GM21515 (cell line): ENCODE results near the gene MPPE1.
A peak's percentile ranks its signal among the peaks of the same experiment; 100 is the strongest.

Experiments
- ATAC-seq: cut with Tn5 transposase; IDR thresholded peaks from one replicate; pipeline ENCODE4 v1.9.1; 2021; ENCODE audit not compliant: unreplicated experiment

MPPE1 gene

DNA sequence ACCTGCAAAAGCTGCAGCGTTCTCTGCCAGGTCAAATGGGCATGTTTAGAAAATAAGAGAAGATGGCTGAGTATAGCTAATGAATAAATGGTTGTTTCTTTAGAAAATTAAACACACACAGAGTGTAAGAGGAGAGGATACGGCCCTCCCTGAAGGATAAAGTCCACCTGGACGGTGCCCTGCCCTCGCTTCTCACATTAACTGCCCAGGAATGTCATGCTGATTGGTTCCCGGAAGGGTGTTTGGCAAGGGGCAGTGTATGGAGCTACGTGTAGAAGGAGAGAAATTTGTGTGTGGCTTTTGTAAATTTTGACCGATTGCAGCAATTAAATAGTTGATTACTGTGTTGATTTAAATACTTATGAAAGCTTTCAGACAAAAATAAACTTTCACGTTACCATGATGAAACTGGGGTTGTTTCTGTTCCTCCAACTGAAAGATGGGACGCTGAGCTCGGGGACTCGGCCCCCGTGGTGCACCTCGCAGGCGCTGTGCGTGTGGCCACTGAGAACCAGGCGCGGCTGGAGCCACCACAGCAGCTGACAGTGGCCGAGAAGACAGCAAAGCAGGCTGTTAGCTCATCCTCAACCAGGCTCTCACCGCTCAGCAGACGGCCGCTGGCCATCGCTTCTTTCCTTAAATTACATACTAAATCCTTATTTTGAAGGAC, 22.7 kb downstream of the MPPE1 start:
- no peak for ATAC-seq

DNA sequence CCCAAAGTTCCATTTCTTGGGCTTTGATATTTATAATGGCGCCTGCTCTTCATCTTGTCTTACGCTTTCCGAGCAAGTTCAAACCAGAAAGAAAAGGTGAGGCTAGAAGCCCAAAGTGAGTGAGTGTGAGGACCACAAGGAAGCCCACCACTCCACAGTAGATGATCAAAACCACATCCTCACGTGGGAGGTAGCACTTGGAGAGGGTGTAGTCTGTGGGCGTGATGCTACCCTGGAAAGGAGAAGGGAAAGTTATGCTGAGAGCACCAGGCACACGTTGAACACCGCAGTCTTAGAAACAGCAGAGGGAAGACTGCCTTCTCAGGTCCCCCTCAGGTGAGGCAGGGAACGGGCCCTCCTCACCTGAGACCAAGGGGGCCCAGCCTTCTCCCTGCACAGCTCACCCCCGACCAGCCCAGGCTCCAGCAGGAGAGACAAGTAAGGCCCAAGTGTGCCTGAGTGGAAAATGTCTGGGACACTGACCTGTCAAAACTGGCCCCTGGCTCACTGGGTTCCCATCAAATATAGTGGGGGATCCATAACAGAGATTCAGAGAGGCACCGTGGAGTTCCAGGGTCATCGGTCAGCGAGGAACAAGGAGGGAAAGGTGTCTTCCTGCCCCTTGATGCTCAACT, 23.6 kb downstream of the MPPE1 start:
- no peak for ATAC-seq

DNA sequence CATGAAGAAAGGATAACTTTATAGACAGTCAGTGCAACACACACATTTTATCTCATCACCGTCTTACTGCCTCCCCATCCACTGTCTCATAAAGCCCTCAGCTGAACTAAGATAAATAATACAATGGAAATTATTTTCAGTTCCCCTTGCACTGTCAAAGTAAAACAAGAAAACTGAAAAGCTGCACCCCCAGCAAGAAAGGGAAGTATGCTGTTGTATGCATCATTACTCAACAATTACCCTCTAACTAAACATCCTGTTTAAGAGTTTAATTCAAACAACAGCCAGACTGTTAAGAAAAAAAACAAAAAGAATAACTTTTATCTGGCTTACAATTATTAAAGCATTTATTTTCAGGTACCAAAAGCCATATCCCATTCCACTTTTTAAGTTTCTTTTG, 25.0 kb downstream of the MPPE1 start:
- peak; percentile 81 for ATAC-seq

DNA sequence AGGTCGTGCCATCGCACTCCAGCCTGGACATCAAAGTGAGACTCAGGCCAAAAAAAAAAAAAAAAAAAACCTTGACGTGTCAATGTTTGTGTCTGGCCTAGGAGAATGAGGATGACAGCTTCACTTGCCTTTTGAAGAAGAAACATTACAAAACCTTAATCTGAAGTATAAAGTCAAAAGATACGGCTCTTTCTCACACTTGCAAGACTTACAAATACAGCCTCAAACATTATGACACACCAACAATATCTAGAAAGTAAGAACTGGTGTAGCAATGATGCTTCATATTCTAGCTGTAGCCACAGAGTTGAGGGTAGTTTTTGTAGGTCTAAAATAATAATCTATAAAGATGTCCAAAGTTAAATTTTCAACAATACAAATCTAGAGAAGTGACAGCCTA, 25.5 kb downstream of the MPPE1 start:
- no peak for ATAC-seq

DNA sequence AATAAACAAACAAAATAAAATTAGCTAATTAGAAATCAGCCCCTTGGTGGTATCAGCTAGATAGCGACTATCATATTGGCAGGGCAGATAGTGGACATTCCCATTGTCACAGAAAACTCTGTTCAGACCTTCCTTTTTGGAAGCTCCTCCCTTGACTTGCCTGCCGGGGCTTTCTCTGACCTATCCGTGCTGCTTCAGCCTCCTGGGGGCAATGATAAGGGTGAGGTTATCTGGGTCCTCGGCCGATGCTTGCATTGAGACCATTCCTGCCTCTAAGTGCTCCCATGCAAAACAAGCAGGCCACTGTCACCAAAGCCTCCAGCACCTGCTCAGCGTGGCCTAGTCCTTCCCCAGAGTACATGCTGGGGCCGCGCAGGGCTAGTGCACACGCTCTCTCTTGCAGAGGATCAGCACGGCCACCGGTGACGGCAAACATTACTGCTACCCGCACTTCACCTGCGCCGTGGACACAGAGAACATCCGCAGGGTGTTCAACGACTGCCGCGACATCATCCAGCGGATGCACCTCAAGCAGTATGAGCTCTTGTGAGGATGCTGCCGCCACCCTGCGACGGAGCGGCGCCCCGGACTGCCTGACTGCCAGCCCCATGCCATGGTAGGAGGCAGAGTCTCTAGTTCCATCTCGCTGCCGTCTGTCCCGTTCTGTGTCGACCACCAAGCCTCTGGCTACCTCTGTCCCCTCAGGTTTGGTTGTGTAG, 27.4 kb downstream of the MPPE1 start:
- no peak for ATAC-seq

DNA sequence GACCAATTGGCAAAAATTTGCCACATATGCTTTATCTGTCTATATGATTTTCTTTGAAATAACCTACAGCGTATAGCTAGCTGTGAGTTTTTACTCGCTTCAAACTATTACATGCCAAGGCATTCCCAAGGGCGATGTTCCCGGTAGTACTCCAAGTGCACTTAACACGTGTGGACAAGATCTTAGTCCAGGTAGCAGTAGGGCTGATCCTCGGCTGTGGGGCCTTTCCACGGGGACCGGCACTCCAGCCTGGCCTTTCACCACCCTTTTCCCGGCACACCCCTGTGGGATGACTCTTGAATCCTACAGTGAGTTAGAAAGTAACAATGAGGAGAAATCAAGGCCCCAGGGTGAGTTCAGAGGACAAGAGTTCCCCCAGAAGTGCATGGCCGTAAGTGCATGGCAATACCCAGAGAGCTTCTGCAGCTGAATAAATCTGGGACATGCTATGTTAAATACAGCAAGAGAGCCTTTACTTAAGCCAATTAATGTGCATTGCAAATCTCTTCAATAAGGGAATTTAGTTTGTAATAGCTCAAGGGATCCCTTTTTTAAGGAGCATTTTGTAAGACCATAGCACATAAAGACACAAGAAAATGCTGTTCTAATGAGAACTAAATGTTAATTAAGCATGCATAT, 30.5 kb downstream of the MPPE1 start:
- ATAC-seq, result no peak

DNA sequence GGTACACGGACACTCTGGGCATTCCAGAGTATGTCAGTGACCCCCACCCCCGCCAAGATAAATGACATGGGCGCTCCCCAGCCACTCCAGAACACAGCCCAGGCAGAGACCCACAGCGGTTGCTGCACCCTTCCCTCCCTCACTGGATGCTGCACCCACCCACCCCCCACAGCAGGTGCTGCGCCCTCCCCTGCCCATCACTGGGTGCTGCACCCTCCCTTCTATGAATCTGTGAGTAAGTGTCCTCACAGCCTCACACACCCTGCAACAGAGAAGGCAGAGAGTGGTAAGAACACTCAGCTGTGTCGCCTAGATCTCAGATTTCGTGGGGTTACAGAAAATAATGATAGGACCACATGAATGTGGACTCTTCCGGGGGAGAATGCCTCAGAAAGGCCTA, 33.4 kb downstream of the MPPE1 start:
- no peak for ATAC-seq

DNA sequence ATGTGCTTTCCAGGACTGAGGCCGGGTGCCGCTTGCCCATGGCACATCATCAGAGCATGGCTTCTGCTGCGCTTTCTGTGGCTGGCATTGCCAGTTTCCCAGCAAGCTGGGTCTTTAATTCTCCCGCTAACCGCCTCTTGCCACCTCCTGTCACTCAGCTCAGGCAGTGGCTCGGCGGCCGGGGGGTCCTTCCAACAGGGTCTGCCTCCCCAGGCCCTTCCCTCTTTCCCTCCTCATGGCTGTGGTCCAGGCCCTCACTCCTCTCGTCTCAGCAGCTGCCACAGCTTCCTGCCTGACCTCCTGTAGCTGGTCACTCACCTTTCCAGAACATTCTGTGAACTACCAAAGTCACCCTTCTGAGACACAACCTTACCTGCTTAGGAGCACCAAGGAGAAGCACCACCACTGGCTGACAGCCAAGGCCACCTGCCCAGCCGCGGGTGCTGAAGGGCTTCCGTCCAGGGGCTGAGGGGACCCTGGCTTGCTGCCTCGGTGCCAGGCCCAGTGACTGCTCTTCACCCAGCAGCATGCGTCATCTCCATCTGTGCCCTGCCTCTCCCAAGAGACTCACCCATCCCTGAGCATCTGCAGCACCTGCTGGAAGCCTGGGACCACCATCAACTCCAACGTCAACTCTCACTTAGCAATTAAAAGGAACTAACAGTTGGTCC, 34.3 kb downstream of the MPPE1 start:
- ATAC-seq, result no peak

DNA sequence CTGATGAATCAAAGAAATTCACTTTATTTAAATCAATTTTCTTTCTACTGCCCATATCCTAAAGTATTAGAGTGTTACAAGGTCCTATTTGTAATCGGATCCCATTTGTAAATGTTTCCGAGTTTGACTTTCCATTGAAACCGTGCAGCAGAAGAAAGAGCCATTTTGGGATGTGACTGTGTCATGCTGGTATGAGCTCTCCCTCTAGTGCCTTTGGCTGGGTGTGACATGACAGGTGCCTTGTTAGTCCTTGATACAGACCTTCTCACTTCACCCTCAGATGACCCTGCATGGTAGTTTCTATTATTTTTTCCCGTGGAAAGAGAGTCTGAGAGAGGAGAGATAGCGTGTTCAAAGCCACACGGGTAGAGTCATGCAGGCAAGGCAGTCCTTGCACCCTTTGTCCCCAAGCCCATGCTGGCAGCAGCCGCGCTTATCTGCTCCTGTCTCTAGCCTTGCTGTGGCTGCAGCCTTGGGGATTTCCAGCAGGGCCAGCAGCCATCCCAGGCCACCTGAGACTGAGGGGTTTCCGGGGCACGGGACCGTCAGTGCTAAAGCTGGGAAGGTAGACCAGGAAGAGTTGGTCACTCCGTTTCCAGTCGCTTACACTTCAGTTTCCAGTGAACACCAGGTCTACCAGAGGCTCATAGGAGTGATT, 35.5 kb downstream of the MPPE1 start:
- no peak for ATAC-seq

DNA sequence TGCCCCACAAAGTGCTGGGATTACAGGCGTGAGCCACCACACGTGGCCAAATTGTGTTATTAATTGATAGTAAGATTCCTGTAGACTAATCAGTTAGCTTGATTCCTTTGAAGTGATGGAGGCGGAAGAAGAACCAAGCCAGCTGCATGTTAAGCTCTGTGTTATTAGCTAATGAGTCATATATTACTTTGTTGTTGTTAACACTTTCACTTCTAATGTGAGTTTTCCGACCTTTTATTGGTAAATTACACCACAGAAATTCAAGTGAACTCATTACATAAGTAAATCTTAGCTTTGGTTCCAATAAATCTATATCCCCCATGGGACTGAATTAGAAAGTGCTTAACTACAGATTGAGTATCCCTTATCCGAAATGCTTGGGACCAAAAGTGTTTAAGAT, 36.6 kb downstream of the MPPE1 start:
- no peak for ATAC-seq

DNA sequence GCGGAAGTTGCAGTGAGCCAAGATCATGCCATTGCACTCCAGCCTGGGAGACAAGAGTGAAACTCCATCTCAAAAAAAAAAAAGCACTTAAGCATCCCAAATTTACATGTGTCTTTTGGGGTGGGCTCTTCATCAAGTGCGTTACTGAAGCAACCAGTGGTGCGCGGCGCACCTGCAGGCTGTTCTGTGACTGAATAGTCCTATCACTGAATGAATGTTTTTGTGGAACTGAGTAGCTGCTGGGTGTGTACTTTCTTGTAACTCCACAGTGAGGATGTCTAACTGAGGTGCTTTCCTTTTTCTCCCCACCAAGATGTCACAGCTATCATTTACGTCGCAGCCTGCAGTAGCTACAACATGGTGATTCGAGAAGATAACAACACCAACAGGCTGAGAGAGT, 39.9 kb downstream of the MPPE1 start:
- no peak for ATAC-seq

DNA sequence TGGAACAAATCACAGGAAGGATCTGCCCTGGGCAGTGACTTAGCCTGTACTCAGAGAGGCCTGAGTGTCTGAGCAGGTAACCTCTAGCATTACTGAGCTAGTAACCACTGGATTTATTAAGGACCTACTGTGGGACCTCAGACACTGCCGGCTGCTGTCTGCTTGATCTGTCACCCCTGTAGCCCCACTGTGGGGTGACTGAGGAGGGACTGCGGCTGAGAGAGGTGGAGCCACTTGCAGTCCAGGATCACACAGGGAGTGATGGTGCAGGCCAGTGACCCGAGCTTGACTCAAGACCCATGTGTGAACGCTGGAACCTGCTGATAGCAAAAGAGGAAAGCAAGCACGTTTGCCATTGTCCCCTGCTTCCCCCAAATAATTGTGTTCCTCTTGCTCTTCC, 41.4 kb downstream of the MPPE1 start:
- ATAC-seq, result no peak

DNA sequence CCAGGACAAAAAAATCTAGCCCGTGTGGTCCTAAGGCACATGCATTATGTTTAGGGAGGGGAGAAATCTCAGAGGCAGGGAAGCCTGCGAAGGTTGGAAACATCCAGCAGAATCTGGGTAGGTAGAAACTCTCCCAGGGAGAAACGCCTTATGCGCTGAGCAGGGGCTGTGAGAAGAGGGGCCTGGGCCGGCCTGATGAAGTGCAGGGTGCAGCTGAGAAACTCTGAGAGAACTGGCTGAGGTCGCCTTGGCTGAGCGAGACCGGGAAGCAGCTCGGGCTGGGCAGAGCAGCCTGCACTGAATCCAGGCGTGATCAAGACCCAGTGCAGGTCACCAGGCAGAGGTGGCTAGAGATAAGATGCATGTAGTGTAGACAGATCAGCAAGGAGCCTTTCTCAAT, 41.8 kb downstream of the MPPE1 start:
- ATAC-seq, result no peak

DNA sequence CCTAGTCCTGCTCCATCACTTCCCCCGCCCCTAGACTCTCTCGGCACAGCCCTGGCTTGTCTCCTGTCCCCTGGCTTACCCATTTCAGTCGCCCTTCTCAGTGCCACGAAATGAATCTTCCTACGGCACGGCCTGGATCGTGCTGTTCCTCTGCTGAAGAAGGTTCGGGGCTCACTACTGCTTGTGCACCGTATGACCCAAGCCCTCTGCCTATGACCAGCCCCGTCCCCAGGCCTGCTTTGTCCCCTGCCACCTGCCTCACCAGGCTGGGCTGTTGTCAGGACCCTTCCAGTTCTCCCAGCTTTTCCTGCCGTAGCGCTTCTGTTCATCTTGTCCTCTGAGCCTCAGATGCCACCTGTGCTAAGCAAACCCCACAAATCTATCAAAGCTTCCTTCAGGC, 43.0 kb downstream of the MPPE1 start:
- ATAC-seq, result no peak

DNA sequence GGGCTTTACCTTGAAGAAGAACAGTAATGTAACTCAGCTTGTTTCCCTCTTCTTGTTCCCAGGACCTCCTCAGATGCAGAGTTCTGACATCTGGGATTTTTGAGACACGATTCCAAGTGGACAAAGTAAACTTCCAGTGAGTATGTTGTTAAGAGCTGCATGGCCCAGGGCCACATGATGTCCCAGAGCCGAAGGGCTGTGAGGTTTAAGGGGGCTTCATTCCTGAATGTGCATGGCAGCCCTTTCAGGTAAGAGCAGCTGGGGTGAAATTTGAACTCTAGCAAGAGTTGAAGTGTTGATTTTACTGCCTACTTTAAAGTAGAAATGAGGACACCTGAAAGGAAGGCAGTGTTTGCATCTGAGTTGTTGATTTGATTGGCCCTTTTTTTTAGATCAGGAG, 43.6 kb downstream of the MPPE1 start:
- no peak for ATAC-seq

DNA sequence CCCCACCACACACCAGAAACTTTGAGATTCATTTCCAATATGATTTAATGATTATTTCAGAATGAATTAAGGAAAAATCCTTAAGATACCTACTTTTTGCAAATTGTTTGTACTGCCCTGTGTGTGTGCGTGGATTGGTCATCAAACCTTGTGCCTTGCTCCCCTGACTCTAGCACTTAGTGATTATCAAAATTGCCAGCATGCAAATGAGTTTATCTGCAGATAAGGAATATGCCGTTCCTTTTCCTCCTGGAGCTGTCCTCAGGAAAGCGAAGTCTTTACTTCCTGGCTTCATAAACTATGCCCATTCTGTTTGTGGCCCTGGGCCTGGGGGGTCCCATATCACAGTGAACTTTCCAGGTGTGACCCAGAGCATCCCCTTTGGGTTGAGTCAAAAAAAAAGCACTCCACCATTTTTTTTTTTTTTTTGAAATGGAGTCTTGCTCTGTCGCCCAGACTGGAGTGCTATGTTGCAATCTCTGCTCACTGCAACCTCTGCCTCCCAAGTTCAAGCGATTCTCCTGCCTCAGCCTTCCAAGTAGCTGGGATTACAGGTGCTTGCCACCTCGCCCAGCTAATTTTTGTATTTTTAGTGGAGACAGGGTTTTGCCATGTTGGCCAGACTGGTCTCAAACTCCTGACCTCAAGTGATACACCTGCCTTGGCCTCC, 45.5 kb downstream of the MPPE1 start:
- ATAC-seq, result no peak

DNA sequence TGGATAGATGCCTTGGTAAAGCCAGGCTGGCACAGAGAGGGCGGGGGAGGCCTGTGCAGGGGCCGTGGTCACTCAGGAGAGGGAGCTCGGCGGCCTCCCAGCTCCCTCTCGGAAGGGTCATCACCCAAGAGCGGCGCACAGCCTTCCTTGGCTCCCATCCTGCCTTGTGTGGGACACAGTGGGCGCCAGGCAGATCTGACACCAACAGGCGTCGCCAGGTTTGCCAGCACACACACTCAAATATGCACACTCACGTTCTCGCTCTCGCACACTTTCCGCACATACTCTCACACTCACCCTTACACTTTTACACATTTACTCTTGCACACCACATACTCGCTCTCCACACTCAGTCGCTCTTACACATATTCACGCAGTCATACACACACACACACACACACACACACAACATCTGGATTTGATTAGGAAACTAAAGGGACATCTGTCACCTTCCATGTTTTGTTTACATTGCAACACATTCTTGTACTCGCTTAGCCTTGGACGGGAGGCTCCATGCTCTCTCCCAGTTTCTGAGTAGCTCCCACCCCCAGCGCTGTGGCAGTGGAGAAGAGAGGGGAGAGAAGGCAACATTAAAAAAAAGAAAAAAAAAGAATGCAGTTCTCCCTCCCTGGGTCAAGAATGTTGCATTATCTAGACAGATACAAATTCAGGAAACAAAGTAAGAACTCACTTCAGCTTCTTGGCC, 46.4 kb downstream of the MPPE1 start:
- ATAC-seq, result no peak

DNA sequence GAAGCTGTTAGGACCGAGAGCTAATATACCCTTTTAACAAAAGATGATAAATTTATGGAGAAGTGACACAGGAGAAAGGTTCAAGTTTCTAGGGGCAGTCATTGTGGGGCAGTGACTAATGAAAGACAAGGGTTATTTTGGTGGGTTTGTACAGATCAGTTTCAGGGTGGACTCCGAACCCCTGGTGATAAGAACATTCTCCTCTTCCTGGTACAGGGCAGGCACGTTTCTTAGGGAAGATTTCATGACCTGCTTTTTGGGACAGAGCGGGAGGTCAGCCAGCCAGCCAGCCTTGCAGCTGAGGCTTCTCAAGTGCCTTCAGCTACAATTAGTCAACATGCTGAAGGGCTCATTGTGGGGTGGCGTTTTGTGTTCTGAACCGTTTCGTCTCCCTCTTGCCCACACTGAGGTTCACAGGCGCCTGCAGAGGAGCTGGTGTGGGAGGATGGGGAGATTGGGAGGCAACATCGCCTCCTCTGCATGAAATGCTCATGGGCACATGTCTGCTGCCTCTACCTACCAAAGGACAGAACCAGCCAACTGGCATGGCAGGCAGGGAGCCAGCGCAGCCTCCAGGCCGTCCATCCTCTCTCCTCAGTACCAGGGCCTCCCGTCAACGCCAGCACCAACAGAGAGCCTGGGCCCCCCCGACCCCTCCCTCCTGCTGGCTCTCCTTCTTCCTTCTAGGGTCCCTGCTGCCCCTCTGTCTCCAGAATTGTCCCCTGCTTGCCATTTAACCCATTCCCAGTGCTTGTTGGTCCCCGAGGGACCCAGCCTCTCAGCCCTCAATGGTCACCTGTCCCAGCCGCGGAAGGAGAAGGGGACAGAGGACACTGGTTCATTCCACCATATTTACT, 47.3 kb downstream of the MPPE1 start:
- ATAC-seq, result no peak

DNA sequence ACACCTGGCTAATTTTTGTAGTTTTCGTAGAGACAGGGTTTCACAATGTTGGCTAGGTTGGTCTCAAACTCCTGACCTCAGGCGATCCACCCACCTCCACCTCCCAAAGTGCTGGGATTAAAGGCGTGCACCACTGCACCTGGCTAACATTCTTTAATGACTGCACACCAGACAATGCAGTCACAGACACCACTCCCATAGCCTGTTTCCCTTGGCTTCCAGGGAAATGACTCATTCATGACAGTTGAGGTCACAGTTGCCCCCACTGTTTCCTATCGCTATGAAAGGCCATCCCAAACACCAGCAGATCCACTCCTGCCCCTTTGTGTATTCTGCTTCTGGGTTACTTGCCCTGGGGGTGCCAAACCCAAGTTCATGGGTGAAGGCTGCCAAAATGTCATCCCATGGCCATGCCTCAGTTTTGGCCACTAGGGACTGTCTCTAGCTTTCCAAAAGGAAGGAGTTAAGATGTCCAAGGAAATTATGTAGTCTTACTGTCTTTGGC, 48.2 kb downstream of the MPPE1 start:
- no peak for ATAC-seq
